Measurements from ENCODE around the gene ST8SIA1.

DNA sequence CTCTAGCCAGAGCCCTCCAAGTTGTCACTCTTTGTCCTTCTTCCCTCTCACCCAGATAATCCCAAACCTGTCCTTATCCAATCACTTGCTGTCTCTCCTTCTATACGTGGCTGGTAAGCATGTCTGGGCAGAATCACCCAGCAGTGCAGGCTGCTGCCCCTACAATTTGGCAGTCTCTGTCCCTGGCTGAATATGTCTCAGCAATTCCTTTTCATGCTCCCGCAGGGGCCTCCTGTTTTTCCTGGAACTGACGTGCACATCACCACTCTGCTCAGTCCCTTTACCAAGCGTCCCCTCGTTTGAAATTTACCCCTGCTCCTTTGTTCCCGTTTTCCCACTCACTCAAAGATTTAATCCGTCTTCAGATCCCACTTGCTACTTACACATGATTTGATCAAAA, 80.0 kb downstream of the ST8SIA1 start:
- TF ChIP-seq, protein P1, sequence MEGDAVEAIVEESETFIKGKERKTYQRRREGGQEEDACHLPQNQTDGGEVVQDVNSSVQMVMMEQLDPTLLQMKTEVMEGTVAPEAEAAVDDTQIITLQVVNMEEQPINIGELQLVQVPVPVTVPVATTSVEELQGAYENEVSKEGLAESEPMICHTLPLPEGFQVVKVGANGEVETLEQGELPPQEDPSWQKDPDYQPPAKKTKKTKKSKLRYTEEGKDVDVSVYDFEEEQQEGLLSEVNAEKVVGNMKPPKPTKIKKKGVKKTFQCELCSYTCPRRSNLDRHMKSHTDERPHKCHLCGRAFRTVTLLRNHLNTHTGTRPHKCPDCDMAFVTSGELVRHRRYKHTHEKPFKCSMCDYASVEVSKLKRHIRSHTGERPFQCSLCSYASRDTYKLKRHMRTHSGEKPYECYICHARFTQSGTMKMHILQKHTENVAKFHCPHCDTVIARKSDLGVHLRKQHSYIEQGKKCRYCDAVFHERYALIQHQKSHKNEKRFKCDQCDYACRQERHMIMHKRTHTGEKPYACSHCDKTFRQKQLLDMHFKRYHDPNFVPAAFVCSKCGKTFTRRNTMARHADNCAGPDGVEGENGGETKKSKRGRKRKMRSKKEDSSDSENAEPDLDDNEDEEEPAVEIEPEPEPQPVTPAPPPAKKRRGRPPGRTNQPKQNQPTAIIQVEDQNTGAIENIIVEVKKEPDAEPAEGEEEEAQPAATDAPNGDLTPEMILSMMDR (IDR thresholded peaks at IDR 0.05), result no peak
- TF ChIP-seq POLR2A (IDR thresholded peaks at IDR 0.05), result no peak

Measured in body of pancreas (tissue), 4 donors.